Choroid plexus epithelial cell (primary cell): Measurements from ENCODE around the gene SLC6A6.
A peak's percentile ranks its signal among the peaks of the same experiment; 100 is the strongest.

ENCODE experiments used
- DNase-seq: peaks from one replicate; pipeline ENCODE4 v3.0.0-alpha.2; 2010; ENCODE audit warnings: low read depth
- H3K4me3 ChIP-seq: 2 replicates; pipeline ENCODE4 v1.5.1; 2011; ENCODE audit warnings: low read depth, mild to moderate bottlenecking, control low read depth, low read length, moderate library complexity
- CTCF ChIP-seq: conservative IDR thresholded peaks from 2 replicates; pipeline ENCODE4 v1.5.1; 2011; ENCODE audit warnings: low read depth, mild to moderate bottlenecking, control low read depth, inconsistent platforms, low read length, moderate library complexity

The SLC6A6 gene

GRCh38 chr3:14429640-14430039 is 27.2 kb downstream of the SLC6A6 start:
- H3K4me3 ChIP-seq, result no peak overlapping the region
- no peak for DNase-seq
- TF ChIP-seq CTCF, result no peak

GRCh38 chr3:14430053-14430452 is 27.6 kb downstream of the SLC6A6 start:
- no peak for TF ChIP-seq CTCF
- DNase-seq, result no peak
- no peak overlapping the region for H3K4me3 ChIP-seq

GRCh38 chr3:14430706-14431451 is 28.5 kb downstream of the SLC6A6 start:
- no peak for DNase-seq
- TF ChIP-seq CTCF, result no peak
- H3K4me3 ChIP-seq, result no peak overlapping the region

DNA sequence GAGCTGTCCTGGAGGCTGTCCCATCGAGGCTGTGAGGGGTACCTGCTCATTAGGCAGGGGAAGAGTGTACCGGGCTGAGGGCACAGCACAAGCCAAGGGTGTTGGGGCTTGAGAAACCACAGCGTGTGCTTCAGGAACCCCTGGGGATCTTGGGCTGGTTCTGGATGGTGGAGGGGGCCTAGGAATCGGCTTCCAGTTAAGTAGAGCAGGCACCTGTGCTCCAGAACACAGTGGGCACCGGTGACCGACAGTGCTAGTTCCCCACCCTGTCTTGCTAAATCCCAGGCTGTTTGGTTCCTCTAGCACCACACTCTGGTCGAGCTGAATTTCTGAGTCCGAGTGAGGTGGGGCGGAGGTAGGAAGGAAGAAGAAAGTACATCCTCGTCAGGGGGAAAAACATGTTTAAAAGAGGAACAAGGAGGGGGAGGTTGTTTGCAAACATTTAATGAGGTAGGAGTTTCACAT is 29.1 kb downstream of the SLC6A6 start:
- no peak for TF ChIP-seq CTCF

GRCh38 chr3:14431917-14432834 is 29.8 kb downstream of the SLC6A6 start:
- no peak overlapping the region for H3K4me3 ChIP-seq

More for the DNA sequence above, 29.1 kb downstream of the SLC6A6 start:
- no peak overlapping the region for H3K4me3 ChIP-seq
- no peak for DNase-seq

GRCh38 chr3:14433106-14433505 is 30.7 kb downstream of the SLC6A6 start:
- no peak for DNase-seq
- no peak overlapping the region for H3K4me3 ChIP-seq
- TF ChIP-seq CTCF, result no peak

More at GRCh38 chr3:14431917-14432834, 29.8 kb downstream of the SLC6A6 start:
- no peak for TF ChIP-seq CTCF
- peak; percentile 55 for DNase-seq
